ENCODE data around the gene FLOT2.
A peak's percentile ranks its signal among the peaks of the same experiment; 100 is the strongest.
"Not testable (repeated sequence)": the region's sequence is repeated elsewhere in the genome, so short reads cannot be mapped to it uniquely, and the experiment has no call there.

The FLOT2 gene

GRCh38 chr17:28873839-28874238 lies 23.7 kb downstream of the FLOT2 start:
- no peak for DNase-seq (ENCODE audit: low read depth, low spot score)

- peak; percentile 28 for DNase-seq (ENCODE audit: low read depth, low spot score)
Observed at GRCh38 chr17:28871056-28871579, 26.4 kb downstream of the FLOT2 start.

- no peak for DNase-seq (ENCODE audit: low read depth, low spot score)
Observed at GRCh38 chr17:28867276-28867675, 30.3 kb downstream of the FLOT2 start.

- DNase-seq (ENCODE audit: low read depth, low spot score), result no peak
Observed at GRCh38 chr17:28865946-28866752, 31.4 kb downstream of the FLOT2 start.

- DNase-seq (ENCODE audit: low read depth, low spot score), result peak; percentile 51
Observed at GRCh38 chr17:28864991-28865849, 32.3 kb downstream of the FLOT2 start.

- no peak for DNase-seq (ENCODE audit: low read depth, low spot score)
Observed at GRCh38 chr17:28863953-28864352, 33.6 kb downstream of the FLOT2 start.

- DNase-seq (ENCODE audit: low read depth, low spot score), result no peak
Observed at GRCh38 chr17:28862561-28862960, 35.0 kb downstream of the FLOT2 start.

- peak; percentile 24 for DNase-seq (ENCODE audit: low read depth, low spot score)
Observed at GRCh38 chr17:28861393-28862203, 35.9 kb downstream of the FLOT2 start.

- no peak for DNase-seq (ENCODE audit: low read depth, low spot score)
Observed at GRCh38 chr17:28860363-28860808, 37.1 kb downstream of the FLOT2 start.

- no peak for DNase-seq (ENCODE audit: low read depth, low spot score)
Observed at GRCh38 chr17:28858801-28859355, 38.7 kb downstream of the FLOT2 start.

- no peak for DNase-seq (ENCODE audit: low read depth, low spot score)
Observed at GRCh38 chr17:28857905-28858800, 39.4 kb downstream of the FLOT2 start.

- no peak for DNase-seq (ENCODE audit: low read depth, low spot score)
Observed at GRCh38 chr17:28856028-28856574, 41.4 kb downstream of the FLOT2 start.

- DNase-seq (ENCODE audit: low read depth, low spot score), result no peak
Observed at GRCh38 chr17:28855336-28855679, 42.2 kb downstream of the FLOT2 start.

- DNase-seq (ENCODE audit: low read depth, low spot score), result peak; percentile 89
Observed at GRCh38 chr17:28854457-28855335, 42.8 kb downstream of the FLOT2 start, which contains the start of gene ERAL1. Gene ERAL1 (plus strand): TSS chr17:28855016. CDS start chr17:28855035, 19 bp downstream.

- DNase-seq (ENCODE audit: low read depth, low spot score), result no peak
Observed at GRCh38 chr17:28853295-28853694, 44.2 kb downstream of the FLOT2 start.

- no peak for DNase-seq (ENCODE audit: low read depth, low spot score)
Observed at GRCh38 chr17:28849281-28849680, 48.3 kb downstream of the FLOT2 start.

GRCh38 chr17:28848667-28849066 lies 48.9 kb downstream of the FLOT2 start:
- not testable (repeated sequence) for DNase-seq (ENCODE audit: low read depth, low spot score)

GRCh38 chr17:28846699-28847098 lies 50.8 kb downstream of the FLOT2 start:
- DNase-seq (ENCODE audit: low read depth, low spot score), result not testable (repeated sequence)

GRCh38 chr17:28846231-28846630 lies 51.3 kb downstream of the FLOT2 start:
- no peak for DNase-seq (ENCODE audit: low read depth, low spot score)

All from ELF-1 (cell line).